ENCODE data around the gene C15orf62.

GRCh38 chr15:40747685-40748631 is 21.8 kb upstream of the C15orf62 start:
- TF ChIP-seq POLR2AphosphoS5 (IDR thresholded peaks at IDR 0.05; ENCODE audit: low read depth, low read length) (no peak), TAF1 (IDR thresholded peaks at IDR 0.05; ENCODE audit: borderline replicate concordance, insufficient read depth, low read length) (no peak)

Measured in PFSK-1 (cell line).